Neural cell (in vitro differentiated cells): ENCODE measurements around the gene ARID3A. TPM values are rescaled to one million over a fixed set of nuclear protein-coding genes. Genes with fewer than 3 reads are reported as not detected.

Source experiments
- H2AFZ ChIP-seq: fragments of 200-600, 300-800 bp; sonication (generic), shearing (Covaris generic); 2 replicates; pipeline ENCODE4 v1.6.0; 2014; ENCODE audit warnings: low read depth, mild to moderate bottlenecking, antibody characterized with exemption, low read length, moderate library complexity
- H3F3A ChIP-seq: fragments of 200-600 bp; shearing (Covaris generic); 2 replicates; pipeline ENCODE4 v1.6.1; 2016; ENCODE audit warnings: mild to moderate bottlenecking, moderate library complexity, mixed read lengths, antibody characterized with exemption, low read length; ENCODE audit not compliant: insufficient read depth, poor library complexity, severe bottlenecking
- H3K27ac ChIP-seq: fragments of 200-600, 300-800 bp; sonication (generic), shearing (Covaris generic); 2 replicates; pipeline ENCODE4 v1.5.1; 2014; ENCODE audit warnings: mild to moderate bottlenecking, low read length, moderate library complexity
- H3K27me3 ChIP-seq: fragments of 300-800, 200-600 bp; sonication (generic), shearing (Covaris generic); 2 replicates; pipeline ENCODE4 v1.6.0; 2014; ENCODE audit warnings: mild to moderate bottlenecking, low read depth, low read length, moderate library complexity; ENCODE audit not compliant: insufficient read depth
- H3K36me3 ChIP-seq: fragments of 300-800, 200-600 bp; sonication (generic), shearing (Covaris generic); 2 replicates; pipeline ENCODE4 v1.5.1; 2014; ENCODE audit warnings: mild to moderate bottlenecking, antibody characterized with exemption, low read length, moderate library complexity; ENCODE audit not compliant: insufficient read depth
- H3K4me2 ChIP-seq: fragments of 300-800, 200-600 bp; sonication (generic), shearing (Covaris generic); 2 replicates; pipeline ENCODE4 v1.6.0; 2014; ENCODE audit warnings: mild to moderate bottlenecking, low read length
- H3K4me3 ChIP-seq: fragments of 300-800, 200-600 bp; sonication (generic), shearing (Covaris generic); 2 replicates; pipeline ENCODE4 v1.5.1; 2014; ENCODE audit warnings: mild to moderate bottlenecking, low read length, moderate library complexity
- H3K79me2 ChIP-seq: fragments of 200-600 bp; shearing (Covaris generic); replicated peaks from 2 replicates; pipeline ENCODE4 v1.6.0; 2014; ENCODE audit warnings: mild to moderate bottlenecking, low read length, moderate library complexity; ENCODE audit not compliant: insufficient read depth
- H3K9ac ChIP-seq: fragments of 300-800, 200-600 bp; sonication (generic), shearing (Covaris generic); 2 replicates; pipeline ENCODE4 v1.6.1; 2016; ENCODE audit warnings: mild to moderate bottlenecking, low read length, mixed read lengths
- H3K9me2 ChIP-seq: fragments of 200-600 bp; shearing (Covaris generic); 2 replicates; pipeline ENCODE4 v1.6.1; 2016; ENCODE audit warnings: mild to moderate bottlenecking, low read length, mixed read lengths; ENCODE audit not compliant: insufficient read depth
- H3K9me3 ChIP-seq: fragments of 200-600, 300-800 bp; sonication (generic), shearing (Covaris generic); 2 replicates; pipeline ENCODE4 v1.6.1; 2016; ENCODE audit warnings: mild to moderate bottlenecking, mixed run types, low read length, moderate library complexity, mixed read lengths
- H4K20me1 ChIP-seq: fragments of 200-600 bp; shearing (Covaris generic); 2 replicates; pipeline ENCODE4 v1.6.1; 2016; ENCODE audit warnings: mild to moderate bottlenecking, mixed run types; ENCODE audit not compliant: insufficient read depth
- EP300 ChIP-seq: fragments of 450-650 bp; conservative IDR thresholded peaks from 2 replicates; pipeline ENCODE4 v1.6.1; 2014; ENCODE audit warnings: antibody characterized with exemption, mild to moderate bottlenecking, moderate library complexity; ENCODE audit not compliant: poor library complexity, severe bottlenecking
- EZH2 ChIP-seq: fragments of 200-600, 300-800 bp; shearing (Covaris generic), sonication (generic); IDR thresholded peaks from 2 replicates; pipeline ENCODE4 v1.6.1; 2014; ENCODE audit warnings: antibody characterized with exemption, low read length, borderline replicate concordance, mild to moderate bottlenecking; ENCODE audit not compliant: insufficient read depth, poor library complexity, severe bottlenecking
- MXI1 ChIP-seq: fragments of 450-650 bp; conservative IDR thresholded peaks from 2 replicates; pipeline ENCODE4 v1.6.1; 2014; ENCODE audit warnings: antibody characterized with exemption, mild to moderate bottlenecking; ENCODE audit not compliant: poor library complexity, severe bottlenecking
- POLR2AphosphoS5 ChIP-seq: IDR thresholded peaks from 2 replicates; pipeline ENCODE4 v1.6.1; 2012
- RAD21 ChIP-seq: fragments of 450-650 bp; conservative IDR thresholded peaks from 2 replicates; pipeline ENCODE4 v1.6.1; 2014; ENCODE audit warnings: antibody characterized with exemption, mild to moderate bottlenecking, moderate library complexity
- SMC3 ChIP-seq: fragments of 450-650 bp; conservative IDR thresholded peaks from 2 replicates; pipeline ENCODE4 v1.6.1; 2014; ENCODE audit warnings: antibody characterized with exemption, mild to moderate bottlenecking, moderate library complexity; ENCODE audit not compliant: poor library complexity
- TAF1 ChIP-seq: IDR thresholded peaks from 2 replicates; pipeline ENCODE4 v1.6.1; 2012; ENCODE audit warnings: low read depth
- polyA plus RNA-seq: library from polyadenylated mRNA; depleted of rRNA; stranded (reverse); fragments of >200 nt; gene quantifications from 2 replicates; pipeline ENCODE4 v1.2.3, GENCODE V29; 2014
- TF ChIP-seq, protein P1 (sequence below): IDR thresholded peaks from 2 replicates; pipeline ENCODE4 v1.6.1; 2012; ENCODE audit warnings: borderline replicate concordance
- TF ChIP-seq, protein P2 (sequence below): fragments of 450-650 bp; IDR thresholded peaks from 2 replicates; pipeline ENCODE4 v1.5.1; 2014; ENCODE audit warnings: antibody characterized with exemption, mild to moderate bottlenecking, moderate library complexity; ENCODE audit not compliant: poor library complexity, severe bottlenecking

Gene ARID3A
- polyA plus RNA-seq, 1 donor from 2014 or later: 11.4 TPM

DNA sequence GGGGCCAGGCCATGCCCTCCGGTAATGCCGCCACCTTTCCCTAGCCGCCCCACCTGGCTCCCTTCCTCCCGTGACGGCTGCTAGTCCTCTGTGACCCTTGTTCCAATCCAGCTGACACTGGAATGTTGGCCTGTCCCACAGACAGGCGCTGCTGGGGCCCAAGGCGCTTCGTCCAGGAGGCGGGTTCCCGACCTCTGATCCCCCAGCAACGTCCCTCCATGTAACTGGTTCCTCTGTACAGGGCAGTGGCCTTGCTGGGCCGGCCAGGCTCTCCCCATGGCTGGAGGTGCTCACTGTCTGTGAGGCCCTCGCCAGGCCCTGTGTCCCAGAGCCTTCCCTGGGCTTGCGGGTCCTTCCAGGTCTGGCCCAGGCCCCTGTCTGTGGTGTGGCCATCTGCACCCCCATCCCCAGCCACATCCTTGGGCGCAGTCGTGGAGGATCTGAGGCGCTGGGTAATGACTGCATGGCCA, 67.6 kb downstream of the ARID3A start:
- no peak overlapping the region for H3K9ac ChIP-seq
- no peaks in the 10 kb centered on the region for H3K9me2 ChIP-seq
- H3F3A ChIP-seq: no peaks in the 10 kb centered on the region
- no peak overlapping the region for H2AFZ ChIP-seq
- no peak overlapping the region for H3K27ac ChIP-seq
- no peak overlapping the region for H3K4me3 ChIP-seq
- H3K27me3 ChIP-seq: no peaks in the 10 kb centered on the region
- no peak overlapping the region for H3K4me2 ChIP-seq
- no peaks in the 10 kb centered on the region for H4K20me1 ChIP-seq
- H3K79me2 ChIP-seq: no peaks in the 10 kb centered on the region
- no peaks in the 10 kb centered on the region for H3K9me3 ChIP-seq
- H3K36me3 ChIP-seq: no peaks in the 10 kb centered on the region
- TF ChIP-seq MXI1 (no peak), EZH2 (no peak), SMC3 (no peak), RAD21 (no peak), EP300 (no peak)
- TF ChIP-seq, protein P1, sequence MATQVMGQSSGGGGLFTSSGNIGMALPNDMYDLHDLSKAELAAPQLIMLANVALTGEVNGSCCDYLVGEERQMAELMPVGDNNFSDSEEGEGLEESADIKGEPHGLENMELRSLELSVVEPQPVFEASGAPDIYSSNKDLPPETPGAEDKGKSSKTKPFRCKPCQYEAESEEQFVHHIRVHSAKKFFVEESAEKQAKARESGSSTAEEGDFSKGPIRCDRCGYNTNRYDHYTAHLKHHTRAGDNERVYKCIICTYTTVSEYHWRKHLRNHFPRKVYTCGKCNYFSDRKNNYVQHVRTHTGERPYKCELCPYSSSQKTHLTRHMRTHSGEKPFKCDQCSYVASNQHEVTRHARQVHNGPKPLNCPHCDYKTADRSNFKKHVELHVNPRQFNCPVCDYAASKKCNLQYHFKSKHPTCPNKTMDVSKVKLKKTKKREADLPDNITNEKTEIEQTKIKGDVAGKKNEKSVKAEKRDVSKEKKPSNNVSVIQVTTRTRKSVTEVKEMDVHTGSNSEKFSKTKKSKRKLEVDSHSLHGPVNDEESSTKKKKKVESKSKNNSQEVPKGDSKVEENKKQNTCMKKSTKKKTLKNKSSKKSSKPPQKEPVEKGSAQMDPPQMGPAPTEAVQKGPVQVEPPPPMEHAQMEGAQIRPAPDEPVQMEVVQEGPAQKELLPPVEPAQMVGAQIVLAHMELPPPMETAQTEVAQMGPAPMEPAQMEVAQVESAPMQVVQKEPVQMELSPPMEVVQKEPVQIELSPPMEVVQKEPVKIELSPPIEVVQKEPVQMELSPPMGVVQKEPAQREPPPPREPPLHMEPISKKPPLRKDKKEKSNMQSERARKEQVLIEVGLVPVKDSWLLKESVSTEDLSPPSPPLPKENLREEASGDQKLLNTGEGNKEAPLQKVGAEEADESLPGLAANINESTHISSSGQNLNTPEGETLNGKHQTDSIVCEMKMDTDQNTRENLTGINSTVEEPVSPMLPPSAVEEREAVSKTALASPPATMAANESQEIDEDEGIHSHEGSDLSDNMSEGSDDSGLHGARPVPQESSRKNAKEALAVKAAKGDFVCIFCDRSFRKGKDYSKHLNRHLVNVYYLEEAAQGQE: no peak
- TF ChIP-seq, protein P2, sequence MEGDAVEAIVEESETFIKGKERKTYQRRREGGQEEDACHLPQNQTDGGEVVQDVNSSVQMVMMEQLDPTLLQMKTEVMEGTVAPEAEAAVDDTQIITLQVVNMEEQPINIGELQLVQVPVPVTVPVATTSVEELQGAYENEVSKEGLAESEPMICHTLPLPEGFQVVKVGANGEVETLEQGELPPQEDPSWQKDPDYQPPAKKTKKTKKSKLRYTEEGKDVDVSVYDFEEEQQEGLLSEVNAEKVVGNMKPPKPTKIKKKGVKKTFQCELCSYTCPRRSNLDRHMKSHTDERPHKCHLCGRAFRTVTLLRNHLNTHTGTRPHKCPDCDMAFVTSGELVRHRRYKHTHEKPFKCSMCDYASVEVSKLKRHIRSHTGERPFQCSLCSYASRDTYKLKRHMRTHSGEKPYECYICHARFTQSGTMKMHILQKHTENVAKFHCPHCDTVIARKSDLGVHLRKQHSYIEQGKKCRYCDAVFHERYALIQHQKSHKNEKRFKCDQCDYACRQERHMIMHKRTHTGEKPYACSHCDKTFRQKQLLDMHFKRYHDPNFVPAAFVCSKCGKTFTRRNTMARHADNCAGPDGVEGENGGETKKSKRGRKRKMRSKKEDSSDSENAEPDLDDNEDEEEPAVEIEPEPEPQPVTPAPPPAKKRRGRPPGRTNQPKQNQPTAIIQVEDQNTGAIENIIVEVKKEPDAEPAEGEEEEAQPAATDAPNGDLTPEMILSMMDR: no peak

DNA sequence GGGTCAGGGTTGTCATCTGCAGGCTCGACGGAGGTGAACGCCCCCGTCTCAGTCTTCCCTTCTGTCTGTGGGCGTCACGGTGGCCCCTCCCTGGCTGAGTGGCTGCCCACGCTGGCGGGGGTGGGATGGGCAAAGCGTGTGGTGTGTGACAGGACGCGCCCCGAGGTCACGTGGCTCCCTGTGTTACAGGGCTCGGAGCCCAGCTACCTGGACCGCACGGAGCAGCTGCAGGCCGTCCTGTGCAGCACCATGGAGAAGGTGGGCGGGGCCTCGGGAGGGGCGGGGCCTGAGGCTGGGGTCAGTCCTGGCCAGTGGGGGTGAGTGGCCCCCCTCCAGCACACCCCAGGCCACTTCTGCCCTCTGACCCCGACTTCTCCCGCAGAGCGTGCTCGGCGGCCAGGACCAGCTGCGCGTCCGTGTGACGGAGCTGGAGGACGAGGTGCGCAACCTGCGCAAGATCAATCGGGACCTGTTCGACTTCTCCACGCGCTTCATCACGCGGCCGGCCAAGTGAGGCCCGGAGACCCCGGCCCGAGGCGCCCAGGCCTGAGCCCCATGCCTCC, 68.1 kb downstream of the ARID3A start:
- TF ChIP-seq TAF1: no peak
- TF ChIP-seq EP300: no peak
- Histone ChIP-seq H3K4me2 (no peak overlapping the region), H3K27me3 (peaks cover 2% of the 10 kb centered on the region)

DNA sequence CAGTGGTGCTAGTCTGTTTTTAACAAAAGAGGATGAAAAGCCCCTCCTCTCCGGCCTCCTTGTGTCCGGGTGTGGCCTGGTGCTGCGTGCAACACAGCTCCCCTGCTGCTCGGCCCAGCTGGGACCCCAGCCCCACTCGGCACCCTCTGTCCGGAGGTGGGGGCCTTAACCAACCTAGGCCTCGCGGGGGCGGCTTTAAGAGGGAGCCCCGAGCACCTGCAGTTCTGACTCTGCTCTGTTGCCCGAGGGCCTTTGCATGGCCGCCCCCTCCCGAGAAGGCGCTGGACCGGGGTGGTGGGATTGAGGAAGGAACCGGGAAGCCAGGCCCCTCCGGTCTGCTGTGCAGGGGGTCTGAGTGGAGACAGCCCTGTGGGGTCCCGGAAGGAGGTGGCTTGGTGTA, 68.7 kb downstream of the ARID3A start:
- H3K27ac ChIP-seq: no peak overlapping the region
- no peak overlapping the region for H2AFZ ChIP-seq
- H3K4me2 ChIP-seq: no peak overlapping the region
- no peak for TF ChIP-seq SMC3
- TF ChIP-seq EP300: no peak
- TF ChIP-seq, protein P1: no peak
- no peak for TF ChIP-seq TAF1
- no peak for TF ChIP-seq RAD21
- no peak for TF ChIP-seq MXI1
- TF ChIP-seq EZH2: no peak
- TF ChIP-seq, protein P2: no peak
- TF ChIP-seq POLR2AphosphoS5: no peak
- H3K4me3 ChIP-seq: no peak overlapping the region
- no peaks in the 10 kb centered on the region for H3F3A ChIP-seq
- no peaks in the 10 kb centered on the region for H3K79me2 ChIP-seq
- no peaks in the 10 kb centered on the region for H4K20me1 ChIP-seq
- H3K27me3 ChIP-seq: peaks cover 8% of the 10 kb centered on the region
- no peaks in the 10 kb centered on the region for H3K9me3 ChIP-seq
- no peaks in the 10 kb centered on the region for H3K9me2 ChIP-seq
- H3K9ac ChIP-seq: no peak overlapping the region
- H3K36me3 ChIP-seq: no peaks in the 10 kb centered on the region

More for the DNA sequence above, 68.1 kb downstream of the ARID3A start:
- Histone ChIP-seq H4K20me1 (no peaks in the 10 kb centered on the region), H3F3A (no peaks in the 10 kb centered on the region), H3K27ac (no peak overlapping the region), H3K36me3 (no peaks in the 10 kb centered on the region), H3K4me3 (no peak overlapping the region), H3K9me3 (no peaks in the 10 kb centered on the region), H3K9me2 (no peaks in the 10 kb centered on the region), H3K9ac (no peak overlapping the region), H3K79me2 (no peaks in the 10 kb centered on the region), H2AFZ (no peak overlapping the region)
